G401 (cell line): ENCODE measurements around the gene SIGLECL1. TPM values are rescaled to one million over a fixed set of nuclear protein-coding genes. Genes with fewer than 3 reads are reported as not detected.
"Not testable (repeated sequence)": the region's sequence is repeated elsewhere in the genome, so short reads cannot be mapped to it uniquely, and the experiment has no call there.

Experiments used
- DNase-seq: peaks from one replicate; pipeline ENCODE4 v3.0.0-alpha.2; 2015; ENCODE audit warnings: low spot score
- in situ Hi-C: cut with HindIII; loops from 2 replicates; pipeline ENCODE4 v1.10.0; 2016; ENCODE audit warnings: low sequenced_read_pairs, mixed read lengths
- total RNA-seq: library from RNA; depleted of rRNA; stranded (reverse); fragments of >200 nt; shearing (Covaris generic); gene quantifications from 2 replicates; pipeline ENCODE4 v1.2.3, GENCODE V29; 2014; rRNA removed

Gene SIGLECL1
- total RNA-seq: not detected in 2 replicates

DNA sequence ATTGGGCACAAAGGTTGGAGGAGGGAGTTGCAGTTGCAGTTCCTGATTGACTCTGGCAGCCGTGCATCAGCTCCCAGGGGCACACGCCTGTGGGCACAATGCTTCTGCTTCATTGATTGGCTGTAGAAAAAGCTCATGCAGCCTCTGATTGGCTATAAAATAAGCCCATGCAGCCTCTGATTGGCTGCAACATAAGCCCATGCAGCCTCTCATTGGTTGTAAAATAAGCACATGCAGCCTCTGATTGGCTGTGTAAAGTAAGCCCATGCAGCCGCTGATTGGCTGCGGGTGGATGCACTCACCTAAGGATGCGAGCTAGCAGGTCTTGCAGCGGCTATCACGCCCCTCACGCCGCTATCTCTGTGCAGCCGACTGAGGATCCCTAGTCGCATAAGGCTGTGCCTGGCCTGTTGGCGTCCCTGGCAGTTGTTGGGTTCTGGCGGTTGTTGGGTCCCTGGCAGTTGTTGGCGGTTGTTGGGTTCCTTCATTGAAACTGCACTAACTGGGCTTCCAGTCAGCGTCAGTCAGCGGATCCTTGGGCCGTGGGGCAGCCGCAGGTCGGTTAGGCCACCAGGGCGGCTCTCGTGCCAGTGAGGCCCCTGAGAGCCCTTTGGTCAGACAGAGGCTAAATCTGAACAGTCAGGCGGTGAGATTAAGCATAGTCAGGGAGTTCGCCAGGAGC is at the start of gene SIGLECL1:
Gene SIGLECL1, plus strand, starts transcription at position 295 of the 682 bp plus-strand sequence. CDS start 12,993 bp downstream, outside the sequence.
- in situ Hi-C loops: no loop called here
- no peak for DNase-seq

DNA sequence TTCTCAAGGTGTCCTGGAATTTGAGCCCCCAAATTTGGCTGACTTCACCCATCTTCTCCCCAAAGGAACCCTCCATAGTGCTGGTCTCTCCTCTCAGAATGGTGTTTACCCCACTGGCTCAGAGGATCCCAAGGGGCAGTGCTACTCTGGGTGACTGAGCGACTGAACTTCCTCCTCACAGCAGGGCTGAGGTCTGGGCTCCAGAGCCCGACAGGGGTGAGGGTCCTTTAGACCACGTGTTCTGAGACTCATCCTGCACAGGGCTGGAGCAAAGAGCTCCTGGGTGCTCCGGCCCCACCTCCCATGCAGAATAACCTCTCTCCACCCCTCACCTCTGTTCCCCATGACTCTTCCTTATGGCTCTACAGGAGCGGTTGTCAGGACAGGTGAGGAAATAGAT is 49.2 kb upstream of the SIGLECL1 start:
- no peak for DNase-seq
- in situ Hi-C loops: no loop called here

DNA sequence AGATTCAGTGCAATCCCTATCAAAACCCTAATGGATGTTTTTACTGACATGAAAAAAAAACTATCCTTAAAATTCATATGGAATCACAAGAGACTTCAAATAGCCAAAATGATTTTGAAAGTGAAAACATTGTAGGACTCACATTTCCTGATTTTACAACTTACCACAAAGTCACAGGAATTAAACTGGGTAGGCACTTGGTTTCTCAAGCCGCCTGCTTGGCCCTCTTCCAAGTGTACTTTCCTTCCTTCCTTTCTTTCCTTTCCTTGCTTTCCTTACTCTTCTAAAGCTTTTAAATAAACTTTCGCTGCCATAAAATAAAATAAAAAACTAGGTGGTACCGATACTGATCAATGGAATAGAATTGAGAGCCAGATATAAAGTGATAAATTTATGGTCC is 47.0 kb upstream of the SIGLECL1 start:
- DNase-seq: no peak
- in situ Hi-C loops: no loop called here

DNA sequence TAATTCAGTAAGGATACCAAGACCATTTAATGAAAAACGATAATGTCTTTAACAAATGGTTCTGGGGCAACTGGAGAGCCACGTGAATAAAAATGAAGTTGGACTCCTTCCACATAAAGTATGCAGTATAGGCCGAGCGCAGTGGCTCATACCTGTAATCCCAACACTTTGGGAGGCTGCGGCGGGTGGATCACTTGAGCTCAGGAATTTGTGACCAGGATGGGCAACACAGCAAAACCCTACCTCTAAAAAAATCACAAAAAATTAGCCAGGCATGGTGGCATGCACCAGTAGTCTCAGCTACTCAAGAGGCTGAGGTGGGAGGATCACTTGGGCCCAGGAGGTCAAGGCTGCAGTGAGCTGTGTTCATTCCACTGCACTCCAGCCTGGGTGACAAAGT is 46.6 kb upstream of the SIGLECL1 start:
- in situ Hi-C loops: no loop called here

GRCh38 chr19:51207747-51208146 is 43.1 kb upstream of the SIGLECL1 start:
- in situ Hi-C loops: no loop called here
- DNase-seq: no peak

More for the DNA sequence above, 46.6 kb upstream of the SIGLECL1 start:
- no peak for DNase-seq

DNA sequence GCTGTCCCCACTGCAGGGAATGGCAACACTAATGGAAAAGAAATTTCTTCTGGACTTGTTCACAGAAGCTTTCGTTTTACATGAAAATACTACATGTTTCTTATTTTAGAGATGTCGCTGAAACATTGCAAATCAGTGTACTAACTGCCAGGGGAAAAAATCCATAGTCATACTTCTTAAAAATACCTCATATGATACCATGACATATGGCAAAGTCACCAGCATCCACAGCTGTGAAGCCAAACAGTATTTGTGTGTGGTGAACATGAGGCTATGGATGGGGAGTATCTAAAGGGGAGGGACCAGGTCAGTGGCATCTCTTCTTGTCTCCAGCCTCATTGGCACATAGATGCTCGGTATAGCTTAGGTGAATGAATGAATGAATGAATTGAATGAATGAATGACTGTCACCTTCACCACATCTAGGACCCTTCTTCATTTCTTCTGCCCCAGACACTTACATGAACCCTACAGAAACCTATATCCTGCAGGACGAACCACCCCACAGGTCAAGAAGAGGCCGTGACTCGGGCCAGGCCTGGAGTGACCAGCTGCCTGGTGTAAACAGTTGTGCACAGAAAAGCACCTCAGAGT is 40.6 kb upstream of the SIGLECL1 start:
- no peak for DNase-seq
- in situ Hi-C loops: no loop called here

DNA sequence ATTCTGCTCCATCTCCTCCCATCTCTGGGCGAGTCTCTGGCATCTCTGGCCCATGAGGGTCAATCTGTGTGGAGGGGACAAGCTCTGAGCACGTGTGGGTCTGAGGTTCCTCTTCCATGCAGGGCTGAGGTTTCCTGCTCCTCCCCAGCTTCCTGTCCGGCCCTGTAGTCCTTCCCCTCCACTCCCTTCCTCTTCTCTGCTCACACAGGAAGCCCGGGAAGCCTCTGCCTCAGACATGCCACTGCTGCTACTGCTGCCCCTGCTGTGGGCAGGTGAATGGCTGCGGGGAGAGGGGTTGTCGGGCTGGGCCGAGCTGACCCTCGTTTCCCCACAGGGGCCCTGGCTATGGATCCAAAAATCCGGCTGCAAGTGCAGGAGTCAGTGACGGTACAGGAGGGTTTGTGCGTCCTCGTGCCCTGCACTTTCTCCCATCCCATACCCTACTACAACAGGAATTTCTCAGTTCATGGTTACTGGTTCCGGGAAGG is 40.0 kb upstream of the SIGLECL1 start:
- in situ Hi-C loops, DNase-seq: not testable (repeated sequence)

GRCh38 chr19:51211833-51212232 is 39.0 kb upstream of the SIGLECL1 start:
- no peak for DNase-seq
- in situ Hi-C loops: no loop called here

- no peak for DNase-seq
- in situ Hi-C loops: no loop called here
Measured at GRCh38 chr19:51219307-51219706, 31.6 kb upstream of the SIGLECL1 start.

- in situ Hi-C loops: no loop called here
- no peak for DNase-seq
Measured at GRCh38 chr19:51219971-51220370, 30.9 kb upstream of the SIGLECL1 start.

GRCh38 chr19:51220996-51221395 is 29.9 kb upstream of the SIGLECL1 start:
- in situ Hi-C loops: no loop called here
- DNase-seq: no peak

- DNase-seq: no peak
- in situ Hi-C loops: no loop called here
Measured at GRCh38 chr19:51224163-51224641, 26.7 kb upstream of the SIGLECL1 start.

GRCh38 chr19:51224898-51225393 is 25.9 kb upstream of the SIGLECL1 start, which contains the start of gene CD33:
Gene CD33, plus strand, starts transcription at chr19:51225080. Its CDS starts 39 bp downstream, at chr19:51225119.
- DNase-seq, in situ Hi-C loops: not testable (repeated sequence)

GRCh38 chr19:51226067-51226466 is 24.8 kb upstream of the SIGLECL1 start:
- DNase-seq: no peak
- in situ Hi-C loops: no loop called here

DNA sequence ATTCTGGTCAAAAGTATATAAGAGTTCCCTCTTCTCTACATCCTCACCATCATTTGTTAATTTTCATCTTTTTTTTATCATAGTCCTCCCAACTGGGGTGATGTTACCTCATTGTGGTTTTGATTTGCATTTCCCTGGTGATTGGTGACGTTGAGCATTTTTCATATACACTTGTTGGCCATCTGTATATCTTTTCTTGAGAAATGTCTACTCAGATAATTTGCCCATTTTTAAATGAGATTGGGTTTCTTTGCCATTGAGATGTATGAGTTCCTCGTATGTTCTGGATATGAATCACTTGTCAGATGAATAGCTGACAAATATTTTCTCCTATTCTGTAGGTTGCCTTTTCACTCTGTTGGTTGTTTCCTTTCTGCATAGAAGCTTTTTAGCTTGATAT is 23.6 kb upstream of the SIGLECL1 start:
- in situ Hi-C loops: no loop called here
- DNase-seq: no peak

DNA sequence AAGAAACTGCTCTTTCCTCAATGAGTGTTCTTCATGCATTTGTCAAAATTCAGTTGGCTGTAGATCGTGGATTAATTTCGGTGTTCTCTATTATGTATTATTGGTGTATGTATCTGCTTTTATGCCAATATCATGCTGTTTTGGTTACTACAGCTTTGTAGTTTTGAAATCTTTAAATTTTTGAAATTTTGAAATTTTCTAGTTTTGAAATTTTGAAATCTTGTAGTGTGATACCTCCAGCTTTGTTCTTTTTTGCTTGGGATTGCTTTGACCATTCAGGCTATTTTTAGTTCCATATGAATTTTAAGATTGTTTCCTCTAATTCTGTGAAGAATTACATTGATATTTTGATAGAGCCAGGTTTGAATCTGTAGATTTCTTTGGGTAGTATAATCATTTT is 22.9 kb upstream of the SIGLECL1 start:
- DNase-seq: no peak
- in situ Hi-C loops: no loop called here

GRCh38 chr19:51240866-51241265 is 10.0 kb upstream of the SIGLECL1 start:
- in situ Hi-C loops: no loop called here

GRCh38 chr19:51242881-51243630 is 7.8 kb upstream of the SIGLECL1 start:
- DNase-seq: no peak

More at GRCh38 chr19:51240866-51241265, 10.0 kb upstream of the SIGLECL1 start:
- no peak for DNase-seq

DNA sequence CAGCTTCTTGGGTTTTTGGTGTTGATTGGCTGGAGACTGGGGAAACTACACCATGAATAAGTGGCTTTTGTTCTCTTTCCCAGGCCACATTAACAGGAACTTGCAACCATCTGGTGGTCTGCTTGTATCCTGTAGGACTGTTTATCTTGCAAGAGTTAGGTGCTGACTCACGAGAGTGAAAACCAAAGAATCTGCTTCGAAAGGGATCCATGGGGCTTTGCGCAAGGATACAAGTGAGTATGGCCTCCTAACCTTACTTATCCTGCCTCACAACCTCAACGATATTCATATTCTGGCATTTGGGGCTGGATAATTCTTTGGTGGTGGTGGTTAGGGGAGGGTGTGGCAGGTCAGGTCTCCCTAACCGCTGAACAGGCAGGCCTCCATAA is 4.7 kb upstream of the SIGLECL1 start:
- in situ Hi-C loops: no loop called here
- no peak for DNase-seq

More at GRCh38 chr19:51242881-51243630, 7.8 kb upstream of the SIGLECL1 start:
- in situ Hi-C loops: no loop called here
